WI38 (cell line): ENCODE data around the gene TUBB6.

ENCODE experiments used
- H3K4me3 ChIP-seq: 2 replicates; pipeline ENCODE4 v1.5.1; 2011; ENCODE audit warnings: low read depth, mild to moderate bottlenecking, control low read depth, low read length
- TF ChIP-seq, protein P1 (sequence below): IDR thresholded peaks from 2 replicates; pipeline ENCODE4 v1.5.1; 2012; ENCODE audit warnings: low read depth, mild to moderate bottlenecking, control low read depth, low read length

Gene TUBB6

GRCh38 chr18:12276736-12277554 lies 31.1 kb upstream of the TUBB6 start:
- no peak overlapping the region for H3K4me3 ChIP-seq
- TF ChIP-seq, protein P1, sequence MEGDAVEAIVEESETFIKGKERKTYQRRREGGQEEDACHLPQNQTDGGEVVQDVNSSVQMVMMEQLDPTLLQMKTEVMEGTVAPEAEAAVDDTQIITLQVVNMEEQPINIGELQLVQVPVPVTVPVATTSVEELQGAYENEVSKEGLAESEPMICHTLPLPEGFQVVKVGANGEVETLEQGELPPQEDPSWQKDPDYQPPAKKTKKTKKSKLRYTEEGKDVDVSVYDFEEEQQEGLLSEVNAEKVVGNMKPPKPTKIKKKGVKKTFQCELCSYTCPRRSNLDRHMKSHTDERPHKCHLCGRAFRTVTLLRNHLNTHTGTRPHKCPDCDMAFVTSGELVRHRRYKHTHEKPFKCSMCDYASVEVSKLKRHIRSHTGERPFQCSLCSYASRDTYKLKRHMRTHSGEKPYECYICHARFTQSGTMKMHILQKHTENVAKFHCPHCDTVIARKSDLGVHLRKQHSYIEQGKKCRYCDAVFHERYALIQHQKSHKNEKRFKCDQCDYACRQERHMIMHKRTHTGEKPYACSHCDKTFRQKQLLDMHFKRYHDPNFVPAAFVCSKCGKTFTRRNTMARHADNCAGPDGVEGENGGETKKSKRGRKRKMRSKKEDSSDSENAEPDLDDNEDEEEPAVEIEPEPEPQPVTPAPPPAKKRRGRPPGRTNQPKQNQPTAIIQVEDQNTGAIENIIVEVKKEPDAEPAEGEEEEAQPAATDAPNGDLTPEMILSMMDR = no peak

GRCh38 chr18:12278215-12278671 lies 29.8 kb upstream of the TUBB6 start:
- peak overlapping the region; percentile 62 for H3K4me3 ChIP-seq
- TF ChIP-seq, protein P1 = no peak

GRCh38 chr18:12278741-12279682 lies 29.0 kb upstream of the TUBB6 start:
- peak overlapping the region; percentile 62 for H3K4me3 ChIP-seq
- TF ChIP-seq, protein P1 = no peak

DNA sequence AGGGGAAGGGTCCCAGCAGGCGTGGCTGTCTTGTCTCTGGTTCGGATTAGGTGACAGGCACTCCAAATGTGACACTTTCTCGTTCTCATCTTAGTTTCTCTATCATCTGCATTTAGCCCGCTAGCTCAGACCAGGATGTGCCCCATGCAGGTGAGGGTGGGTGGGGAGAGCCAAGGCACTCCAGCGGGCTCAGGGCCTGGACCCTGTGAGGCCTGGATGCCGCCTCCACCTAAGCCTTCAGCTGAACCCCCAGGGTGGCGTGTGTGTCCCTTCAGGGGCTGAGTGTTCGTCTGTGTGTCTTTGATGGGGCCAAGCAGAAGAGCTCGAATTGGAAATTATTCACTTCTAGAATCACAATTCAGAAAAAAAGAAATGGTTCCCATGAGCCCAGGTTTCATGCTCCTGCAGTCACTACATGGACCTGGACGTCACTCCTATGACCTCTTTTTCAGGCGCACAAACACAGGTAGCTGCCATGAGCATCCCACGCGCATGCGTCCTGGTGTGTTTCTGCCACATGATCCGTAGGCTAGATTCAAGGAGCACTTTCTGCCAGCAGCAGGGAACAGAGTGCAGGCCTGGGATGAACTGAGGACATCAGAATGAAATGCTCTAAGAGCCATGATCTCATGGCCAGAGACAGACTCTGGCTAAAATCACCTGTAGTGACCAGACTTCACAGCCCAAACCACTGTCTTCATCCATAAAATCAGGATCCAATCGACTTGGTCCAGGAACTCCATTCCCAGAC lies 28.1 kb upstream of the TUBB6 start:
- peak overlapping the region; percentile 62 for H3K4me3 ChIP-seq
- TF ChIP-seq, protein P1 = no peak

DNA sequence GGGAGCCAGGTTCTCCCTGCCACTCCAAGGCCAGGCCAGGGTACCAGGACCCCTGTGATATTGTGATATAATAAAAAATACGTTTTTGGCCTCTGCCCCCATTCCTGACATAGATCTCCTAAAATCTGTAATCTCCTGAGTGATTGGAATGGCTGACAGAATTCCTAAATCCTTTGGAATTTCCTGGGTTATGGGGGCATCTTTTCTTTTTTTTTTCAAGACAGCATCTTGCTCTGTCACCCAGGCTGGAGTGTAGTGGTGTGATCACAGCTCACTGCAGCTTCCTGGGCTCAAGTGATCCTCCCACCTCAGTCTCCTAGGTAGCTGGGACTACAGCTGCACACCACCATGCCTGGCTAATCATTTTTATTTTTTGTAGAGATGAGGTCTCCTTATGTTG lies 26.2 kb upstream of the TUBB6 start:
- H3K4me3 ChIP-seq = no peak overlapping the region
- TF ChIP-seq, protein P1 = no peak

DNA sequence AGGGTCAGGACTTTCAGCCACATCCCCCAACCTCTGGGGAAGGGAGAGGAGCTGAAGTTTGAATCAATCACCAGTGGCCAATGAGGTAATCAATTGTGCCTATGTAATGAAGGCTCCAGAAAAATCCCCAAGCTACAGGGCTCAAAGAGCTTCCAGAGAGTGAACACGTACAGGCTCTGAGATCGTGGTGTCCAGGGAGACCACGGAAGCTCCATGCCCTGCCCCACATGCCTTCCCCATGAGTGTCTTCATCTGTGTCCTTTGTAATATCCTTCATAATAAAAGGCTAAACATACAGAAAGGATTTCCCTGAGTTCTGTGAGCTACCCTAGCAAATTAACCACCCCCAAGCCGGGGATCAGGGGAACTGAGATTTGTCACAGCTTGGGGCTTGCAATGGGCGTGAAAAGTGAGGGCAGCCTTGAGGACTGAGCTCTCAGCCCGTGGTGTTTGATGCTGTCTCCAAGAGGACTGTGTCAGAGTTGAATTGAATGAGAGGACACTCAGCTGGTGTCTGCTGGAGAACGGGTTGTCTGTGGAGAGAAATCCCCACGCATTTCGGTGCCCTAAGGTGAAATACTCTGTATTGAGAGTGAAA lies 25.5 kb upstream of the TUBB6 start:
- H3K4me3 ChIP-seq = no peak overlapping the region
- TF ChIP-seq, protein P1 = no peak
